ENCODE results near the gene CACNA2D2.

DNA sequence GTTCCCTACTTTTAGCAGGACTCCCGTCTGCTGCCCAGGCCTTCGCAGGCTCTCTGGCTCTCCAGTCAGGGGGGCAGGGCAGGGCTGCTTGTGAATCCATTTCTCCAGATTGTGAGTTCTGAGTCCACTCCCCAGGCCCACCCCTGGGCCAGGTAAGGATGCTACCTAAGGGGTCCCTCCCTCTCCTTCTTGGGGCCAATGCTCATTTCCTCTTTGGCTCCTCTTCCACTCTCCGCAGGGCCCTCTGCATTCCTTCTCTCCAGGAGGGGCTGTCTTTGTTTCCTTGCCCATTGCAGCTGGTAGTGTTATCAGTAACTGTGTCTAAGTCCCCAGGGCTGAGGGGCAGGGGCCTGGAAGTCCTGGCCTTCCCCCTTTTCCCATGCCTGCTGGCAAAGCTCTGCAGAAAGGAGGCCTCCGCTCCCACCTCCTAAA, 13.0 kb upstream of the CACNA2D2 start:
- TF ChIP-seq SP4 (IDR thresholded peaks at IDR 0.05; ENCODE audit: low read length) = no peak
- TF ChIP-seq GABPA (IDR thresholded peaks at IDR 0.05; ENCODE audit: borderline replicate concordance, insufficient read depth, low read length) = no peak
- TF ChIP-seq, protein P1, sequence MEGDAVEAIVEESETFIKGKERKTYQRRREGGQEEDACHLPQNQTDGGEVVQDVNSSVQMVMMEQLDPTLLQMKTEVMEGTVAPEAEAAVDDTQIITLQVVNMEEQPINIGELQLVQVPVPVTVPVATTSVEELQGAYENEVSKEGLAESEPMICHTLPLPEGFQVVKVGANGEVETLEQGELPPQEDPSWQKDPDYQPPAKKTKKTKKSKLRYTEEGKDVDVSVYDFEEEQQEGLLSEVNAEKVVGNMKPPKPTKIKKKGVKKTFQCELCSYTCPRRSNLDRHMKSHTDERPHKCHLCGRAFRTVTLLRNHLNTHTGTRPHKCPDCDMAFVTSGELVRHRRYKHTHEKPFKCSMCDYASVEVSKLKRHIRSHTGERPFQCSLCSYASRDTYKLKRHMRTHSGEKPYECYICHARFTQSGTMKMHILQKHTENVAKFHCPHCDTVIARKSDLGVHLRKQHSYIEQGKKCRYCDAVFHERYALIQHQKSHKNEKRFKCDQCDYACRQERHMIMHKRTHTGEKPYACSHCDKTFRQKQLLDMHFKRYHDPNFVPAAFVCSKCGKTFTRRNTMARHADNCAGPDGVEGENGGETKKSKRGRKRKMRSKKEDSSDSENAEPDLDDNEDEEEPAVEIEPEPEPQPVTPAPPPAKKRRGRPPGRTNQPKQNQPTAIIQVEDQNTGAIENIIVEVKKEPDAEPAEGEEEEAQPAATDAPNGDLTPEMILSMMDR (IDR thresholded peaks at IDR 0.05; ENCODE audit: control extremely low read depth in 1 of 3, insufficient read depth in 1 of 3, low read depth in 1 of 3, low read length in 3 of 3) = no peak
- TF ChIP-seq, protein P2, sequence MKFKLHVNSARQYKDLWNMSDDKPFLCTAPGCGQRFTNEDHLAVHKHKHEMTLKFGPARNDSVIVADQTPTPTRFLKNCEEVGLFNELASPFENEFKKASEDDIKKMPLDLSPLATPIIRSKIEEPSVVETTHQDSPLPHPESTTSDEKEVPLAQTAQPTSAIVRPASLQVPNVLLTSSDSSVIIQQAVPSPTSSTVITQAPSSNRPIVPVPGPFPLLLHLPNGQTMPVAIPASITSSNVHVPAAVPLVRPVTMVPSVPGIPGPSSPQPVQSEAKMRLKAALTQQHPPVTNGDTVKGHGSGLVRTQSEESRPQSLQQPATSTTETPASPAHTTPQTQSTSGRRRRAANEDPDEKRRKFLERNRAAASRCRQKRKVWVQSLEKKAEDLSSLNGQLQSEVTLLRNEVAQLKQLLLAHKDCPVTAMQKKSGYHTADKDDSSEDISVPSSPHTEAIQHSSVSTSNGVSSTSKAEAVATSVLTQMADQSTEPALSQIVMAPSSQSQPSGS (IDR thresholded peaks at IDR 0.05; ENCODE audit: low read length) = no peak
- TF ChIP-seq EP300 (IDR thresholded peaks at IDR 0.05; ENCODE audit: borderline replicate concordance in 1 of 2, low read depth in 2 of 2, low read length in 2 of 2) = no peak

Data from H1 (cell line).